ENCODE measurements around the gene ATP6V0E2.
A peak's percentile ranks its signal among the peaks of the same experiment; 100 is the strongest.

Gene ATP6V0E2

DNA sequence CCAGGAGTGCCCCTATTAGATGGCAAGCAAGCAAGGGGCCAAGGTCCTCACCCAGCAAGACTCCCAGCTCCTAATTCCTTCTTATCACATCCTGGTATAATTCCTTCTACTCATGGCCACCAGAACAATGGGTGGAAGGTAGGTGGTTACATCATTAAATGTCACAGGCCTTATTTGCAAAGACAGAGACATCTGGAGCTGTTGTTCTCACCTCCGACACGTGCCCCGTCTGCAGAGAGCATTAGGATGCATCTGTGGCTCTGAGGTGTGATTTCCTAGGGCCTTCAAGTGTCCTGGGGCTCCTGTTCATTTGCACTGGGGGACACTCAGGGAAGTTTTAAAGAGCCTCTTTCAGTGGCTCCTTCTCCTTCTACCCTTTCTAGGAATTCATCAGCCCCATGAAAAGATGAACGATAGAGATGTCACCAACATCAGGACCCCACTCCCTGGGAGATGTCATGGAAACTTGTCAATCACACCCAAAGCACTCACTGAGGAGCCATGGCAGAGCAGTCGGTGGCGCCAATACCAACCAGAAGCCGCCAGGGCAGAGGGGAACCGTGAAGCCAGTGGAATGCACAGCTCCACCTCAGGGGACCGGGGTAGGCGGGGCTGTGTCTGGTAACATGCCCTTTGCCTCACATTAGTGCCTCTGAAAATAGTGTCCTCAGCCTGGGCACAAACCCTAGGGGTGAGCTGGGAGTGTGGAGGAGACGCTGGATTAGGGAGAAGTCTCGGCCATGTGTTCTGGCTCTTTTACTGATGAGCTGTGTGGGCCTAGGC, 2.9 kb upstream of the ATP6V0E2 start:
- Mint-ChIP-seq H3K27me3 (ENCODE audit: low read depth, poor library complexity) (peaks cover 19% of the 10 kb centered on the region), H3K9me3 (no peaks in the 10 kb centered on the region), H3K4me3 (no peak overlapping the region), H3K4me1 (peaks cover 32% of the 10 kb centered on the region), H3K27ac (no peak overlapping the region), H3K36me3 (ENCODE audit: low read depth) (no peaks in the 10 kb centered on the region)
- TF ChIP-seq, protein P1, sequence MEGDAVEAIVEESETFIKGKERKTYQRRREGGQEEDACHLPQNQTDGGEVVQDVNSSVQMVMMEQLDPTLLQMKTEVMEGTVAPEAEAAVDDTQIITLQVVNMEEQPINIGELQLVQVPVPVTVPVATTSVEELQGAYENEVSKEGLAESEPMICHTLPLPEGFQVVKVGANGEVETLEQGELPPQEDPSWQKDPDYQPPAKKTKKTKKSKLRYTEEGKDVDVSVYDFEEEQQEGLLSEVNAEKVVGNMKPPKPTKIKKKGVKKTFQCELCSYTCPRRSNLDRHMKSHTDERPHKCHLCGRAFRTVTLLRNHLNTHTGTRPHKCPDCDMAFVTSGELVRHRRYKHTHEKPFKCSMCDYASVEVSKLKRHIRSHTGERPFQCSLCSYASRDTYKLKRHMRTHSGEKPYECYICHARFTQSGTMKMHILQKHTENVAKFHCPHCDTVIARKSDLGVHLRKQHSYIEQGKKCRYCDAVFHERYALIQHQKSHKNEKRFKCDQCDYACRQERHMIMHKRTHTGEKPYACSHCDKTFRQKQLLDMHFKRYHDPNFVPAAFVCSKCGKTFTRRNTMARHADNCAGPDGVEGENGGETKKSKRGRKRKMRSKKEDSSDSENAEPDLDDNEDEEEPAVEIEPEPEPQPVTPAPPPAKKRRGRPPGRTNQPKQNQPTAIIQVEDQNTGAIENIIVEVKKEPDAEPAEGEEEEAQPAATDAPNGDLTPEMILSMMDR (IDR thresholded peaks at IDR 0.05), result no peak
- DNase-seq, result no peak

DNA sequence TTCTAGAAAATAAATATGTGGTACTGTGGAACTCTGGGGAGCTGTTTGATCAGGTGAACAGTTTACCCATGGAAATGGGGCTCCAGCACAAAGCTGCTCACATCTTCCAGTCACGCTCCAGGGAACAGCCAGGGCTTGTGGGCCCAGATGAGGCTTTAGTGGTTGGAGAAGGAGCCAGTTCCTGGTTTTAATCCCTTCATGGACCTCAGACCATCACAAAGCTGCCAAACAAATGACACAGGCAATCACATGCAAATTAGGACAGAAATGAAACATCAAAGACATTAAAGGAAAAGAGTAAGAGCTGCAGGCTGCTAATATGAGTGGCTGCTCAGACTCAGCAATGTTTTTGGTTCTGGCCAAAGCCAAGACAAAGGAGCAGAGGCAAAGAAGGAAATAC, 2.2 kb upstream of the ATP6V0E2 start:
- no peak overlapping the region for H3K27ac Mint-ChIP-seq
- no peaks in the 10 kb centered on the region for H3K9me3 Mint-ChIP-seq
- no peak for DNase-seq
- H3K27me3 Mint-ChIP-seq (ENCODE audit: low read depth, poor library complexity), result peaks cover 19% of the 10 kb centered on the region
- no peaks in the 10 kb centered on the region for H3K36me3 Mint-ChIP-seq (ENCODE audit: low read depth)
- TF ChIP-seq, protein P1 (IDR thresholded peaks at IDR 0.05), result no peak
- H3K4me1 Mint-ChIP-seq, result peaks cover 32% of the 10 kb centered on the region
- peak overlapping the region; percentile 38 for H3K4me3 Mint-ChIP-seq

DNA sequence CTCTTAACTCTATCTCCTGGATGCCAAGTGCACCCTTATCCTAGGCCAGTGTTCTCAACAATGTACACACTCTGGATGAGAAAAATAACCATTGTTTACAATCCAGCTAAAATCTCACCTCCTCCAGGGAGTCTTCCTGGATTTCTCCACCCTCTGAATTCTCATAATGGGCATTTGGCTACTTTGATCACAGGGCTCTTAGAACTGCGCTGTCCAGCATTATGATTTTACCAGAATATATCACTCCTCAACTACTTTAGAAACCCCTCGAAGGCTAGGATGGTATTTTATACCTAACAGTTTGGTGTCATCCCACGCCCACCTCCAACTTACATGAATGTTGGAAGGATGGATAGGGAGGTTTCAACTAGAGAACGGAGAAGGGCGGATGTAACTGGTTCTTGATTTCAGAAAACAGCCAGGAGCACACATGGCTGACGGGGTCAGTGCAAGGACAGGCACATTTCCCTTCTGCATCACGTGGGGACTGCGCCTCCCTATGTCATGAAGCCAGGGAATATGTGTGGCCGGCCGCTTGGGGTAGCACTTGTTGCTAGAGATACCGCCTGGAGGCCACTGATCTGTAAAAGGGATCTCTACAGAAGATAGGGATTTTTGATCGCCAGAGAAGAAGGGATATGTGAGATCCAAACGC, 1.2 kb upstream of the ATP6V0E2 start:
- peaks cover 32% of the 10 kb centered on the region for H3K4me1 Mint-ChIP-seq
- H3K27me3 Mint-ChIP-seq (ENCODE audit: low read depth, poor library complexity), result peaks cover 20% of the 10 kb centered on the region
- H3K4me3 Mint-ChIP-seq, result peak overlapping the region; percentile 85
- TF ChIP-seq, protein P1 (IDR thresholded peaks at IDR 0.05), result no peak
- no peaks in the 10 kb centered on the region for H3K9me3 Mint-ChIP-seq
- no peaks in the 10 kb centered on the region for H3K36me3 Mint-ChIP-seq (ENCODE audit: low read depth)
- peak overlapping the region; percentile 50 for H3K27ac Mint-ChIP-seq
- DNase-seq, result peak; percentile 52

DNA sequence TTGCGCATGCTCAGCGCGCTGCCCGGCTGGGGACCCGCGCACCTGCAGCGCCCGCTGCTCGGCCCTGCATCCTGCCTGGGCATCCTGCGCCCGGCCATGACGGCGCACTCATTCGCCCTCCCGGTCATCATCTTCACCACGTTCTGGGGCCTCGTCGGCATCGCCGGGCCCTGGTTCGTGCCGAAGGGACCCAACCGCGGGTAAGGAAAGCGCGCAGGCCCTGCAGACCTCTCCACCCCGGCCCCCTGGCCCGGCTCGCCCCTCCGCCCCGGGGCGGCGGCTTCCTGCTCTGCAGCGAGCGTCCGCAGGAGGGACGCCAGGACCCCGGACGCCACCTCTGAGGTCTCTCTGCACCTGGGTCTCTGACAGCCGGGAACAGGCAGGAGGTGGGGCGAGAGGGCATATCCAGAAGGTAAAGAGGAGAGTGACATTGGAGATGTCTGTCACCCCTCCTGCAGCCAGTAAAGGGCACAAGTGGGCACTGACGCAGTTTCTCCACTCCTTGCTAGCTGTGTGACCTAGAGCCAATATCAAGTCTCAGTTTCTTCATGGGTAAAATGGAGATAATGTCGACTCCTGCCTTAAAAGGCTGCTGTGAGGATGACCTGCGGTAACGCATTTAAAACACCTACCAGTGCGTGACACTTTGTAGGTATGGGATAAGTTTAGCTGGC, 338 bp downstream of the ATP6V0E2 start:
- peaks cover 5% of the 10 kb centered on the region for H3K36me3 Mint-ChIP-seq (ENCODE audit: low read depth)
- H3K4me3 Mint-ChIP-seq, result peak overlapping the region; percentile 85
- TF ChIP-seq, protein P1 (IDR thresholded peaks at IDR 0.05), result no peak
- peaks cover 21% of the 10 kb centered on the region for H3K27me3 Mint-ChIP-seq (ENCODE audit: low read depth, poor library complexity)
- no peaks in the 10 kb centered on the region for H3K9me3 Mint-ChIP-seq
- H3K4me1 Mint-ChIP-seq, result peaks cover 30% of the 10 kb centered on the region
- no peak for DNase-seq
- H3K27ac Mint-ChIP-seq, result no peak overlapping the region

DNA sequence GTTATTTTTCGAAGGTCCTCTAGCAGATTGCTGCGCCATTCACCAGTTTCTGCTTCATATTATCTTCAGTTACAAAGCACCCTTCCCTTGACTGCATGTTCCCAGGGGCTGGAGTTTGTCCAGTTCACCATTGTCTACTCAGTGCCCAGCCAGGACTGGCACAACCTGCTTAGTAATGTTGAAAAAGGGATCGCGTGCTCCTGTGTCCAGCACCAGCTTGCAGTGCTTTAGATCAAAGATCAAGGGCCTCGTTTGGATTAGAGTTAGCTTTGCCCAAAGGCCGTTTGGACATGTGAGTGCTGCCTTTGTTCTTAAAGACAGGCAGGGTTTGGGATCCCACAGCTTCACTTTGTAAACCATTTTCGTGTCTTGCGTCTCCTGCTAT, 867 bp downstream of the ATP6V0E2 start:
- H3K27ac Mint-ChIP-seq, result no peak overlapping the region
- H3K9me3 Mint-ChIP-seq, result no peaks in the 10 kb centered on the region
- peaks cover 21% of the 10 kb centered on the region for H3K27me3 Mint-ChIP-seq (ENCODE audit: low read depth, poor library complexity)
- TF ChIP-seq, protein P1 (IDR thresholded peaks at IDR 0.05), result no peak
- peaks cover 31% of the 10 kb centered on the region for H3K4me1 Mint-ChIP-seq
- H3K4me3 Mint-ChIP-seq, result peak overlapping the region; percentile 85
- DNase-seq, result no peak
- peaks cover 5% of the 10 kb centered on the region for H3K36me3 Mint-ChIP-seq (ENCODE audit: low read depth)
